Peyer's patch (tissue), 4 donors: ENCODE results near the gene MYH7B. TPM values are rescaled to one million over a fixed set of nuclear protein-coding genes. Genes with fewer than 3 reads are reported as not detected.

Experiments
- DNase-seq, 3 donors: peaks; one replicate each; pipeline ENCODE4 v3.0.0-alpha.2; 2017 to 2019
- H3K27ac ChIP-seq, 4 donors: fragments of 200-600 bp; sonication (generic); one replicate each; pipeline ENCODE4 v1.5.1; 2016 to 2019
- H3K27me3 ChIP-seq, 2 donors: fragments of 200-600 bp; sonication (generic); one replicate each; pipeline ENCODE4 v1.5.1; 2019
- H3K36me3 ChIP-seq, 3 donors: fragments of 200-600 bp; sonication (generic); one replicate each; pipeline ENCODE4 v1.5.1; 2016 to 2019
- H3K4me1 ChIP-seq, 4 donors: fragments of 200-600 bp; sonication (generic); one replicate each; pipeline ENCODE4 v1.5.1; 2016 to 2019
- H3K4me3 ChIP-seq, 4 donors: fragments of 200-600 bp; sonication (generic); 1 replicate in 3 of 4; 2 replicates in 1 of 4; pipeline ENCODE4 v1.5.1; 2016 to 2019; ENCODE audit warnings: mild to moderate bottlenecking in 1 of 4
- H3K9me3 ChIP-seq, 4 donors: fragments of 200-600 bp; sonication (generic); one replicate each; pipeline ENCODE4 v1.5.1; 2016 to 2019; ENCODE audit warnings: mild to moderate bottlenecking in 1 of 4
- POLR2A ChIP-seq, 2 donors: fragments of 450-650 bp; IDR thresholded peaks; one replicate each; pipeline ENCODE4 v1.5.1; 2017; ENCODE audit warnings: antibody characterized with exemption in 2 of 2, mild to moderate bottlenecking in 2 of 2, moderate library complexity in 2 of 2
- total RNA-seq, 4 donors: library from RNA; depleted of rRNA; stranded (reverse); fragments of >200 nt; gene quantifications; one replicate each; pipeline ENCODE4 v1.1.0, GENCODE V29; 2016
- TF ChIP-seq, protein P1 (sequence below), 6 experiments: fragments of 450-650 bp in 4 of 6; fragments of 200-600 bp in 2 of 6; sonication (generic) in 1 of 6; IDR thresholded peaks; one replicate each; pipeline ENCODE4 v1.5.1; 2017 to 2019; ENCODE audit warnings: antibody characterized with exemption in 6 of 6, mild to moderate bottlenecking in 3 of 6, moderate library complexity in 1 of 6

The MYH7B gene
- total RNA-seq, 4 donors from 2014 or later = 0.40 to 2.0 (median 1.4) TPM

DNA sequence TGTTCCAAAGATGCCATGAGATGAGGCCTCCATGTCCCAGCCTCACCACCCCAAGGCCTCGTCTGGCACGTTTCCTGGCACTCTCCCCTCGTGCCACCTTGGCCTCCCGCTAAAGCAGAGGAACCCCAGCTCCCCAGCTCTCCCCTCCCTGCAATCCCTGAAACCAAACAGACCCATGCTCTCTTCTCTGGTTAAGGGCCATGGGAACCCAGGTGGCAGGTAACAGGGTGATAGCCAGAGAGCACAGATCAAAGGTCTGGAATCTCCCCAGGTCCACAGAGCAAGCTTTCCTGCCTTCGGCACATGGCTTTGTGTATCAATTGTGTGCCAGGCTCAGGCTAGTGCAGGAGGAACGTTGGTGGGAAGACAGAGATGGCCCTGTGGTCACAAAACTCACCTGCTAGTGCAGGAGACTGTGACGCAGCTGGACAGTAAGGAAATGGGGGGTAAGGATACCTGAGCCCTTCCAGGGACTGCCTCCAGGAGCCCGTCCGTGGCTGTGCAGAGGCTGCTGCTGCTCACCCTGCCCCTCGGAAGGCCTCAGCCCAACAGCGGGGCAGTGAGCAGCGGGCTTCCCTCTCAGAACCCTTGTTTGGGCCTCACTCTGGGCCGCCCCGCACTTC lies 39.0 kb downstream of the MYH7B start:
- H3K4me3 ChIP-seq = no peak overlapping the region
- peaks cover 0 to 14% (median 0%) of the 10 kb centered on the region in 4 donors for H3K4me1 ChIP-seq
- H3K27me3 ChIP-seq = no peaks in the 10 kb centered on the region
- DNase-seq = no peak
- no peaks in the 10 kb centered on the region for H3K9me3 ChIP-seq
- H3K27ac ChIP-seq = peak overlapping the region in 1 of 4 donors; percentile 13
- H3K36me3 ChIP-seq = peaks cover 0 to 35% (median 0%) of the 10 kb centered on the region in 3 donors
- TF ChIP-seq, protein P1, sequence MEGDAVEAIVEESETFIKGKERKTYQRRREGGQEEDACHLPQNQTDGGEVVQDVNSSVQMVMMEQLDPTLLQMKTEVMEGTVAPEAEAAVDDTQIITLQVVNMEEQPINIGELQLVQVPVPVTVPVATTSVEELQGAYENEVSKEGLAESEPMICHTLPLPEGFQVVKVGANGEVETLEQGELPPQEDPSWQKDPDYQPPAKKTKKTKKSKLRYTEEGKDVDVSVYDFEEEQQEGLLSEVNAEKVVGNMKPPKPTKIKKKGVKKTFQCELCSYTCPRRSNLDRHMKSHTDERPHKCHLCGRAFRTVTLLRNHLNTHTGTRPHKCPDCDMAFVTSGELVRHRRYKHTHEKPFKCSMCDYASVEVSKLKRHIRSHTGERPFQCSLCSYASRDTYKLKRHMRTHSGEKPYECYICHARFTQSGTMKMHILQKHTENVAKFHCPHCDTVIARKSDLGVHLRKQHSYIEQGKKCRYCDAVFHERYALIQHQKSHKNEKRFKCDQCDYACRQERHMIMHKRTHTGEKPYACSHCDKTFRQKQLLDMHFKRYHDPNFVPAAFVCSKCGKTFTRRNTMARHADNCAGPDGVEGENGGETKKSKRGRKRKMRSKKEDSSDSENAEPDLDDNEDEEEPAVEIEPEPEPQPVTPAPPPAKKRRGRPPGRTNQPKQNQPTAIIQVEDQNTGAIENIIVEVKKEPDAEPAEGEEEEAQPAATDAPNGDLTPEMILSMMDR (IDR thresholded peaks at IDR 0.05) = no peak
- TF ChIP-seq POLR2A (IDR thresholded peaks at IDR 0.05) = no peak

DNA sequence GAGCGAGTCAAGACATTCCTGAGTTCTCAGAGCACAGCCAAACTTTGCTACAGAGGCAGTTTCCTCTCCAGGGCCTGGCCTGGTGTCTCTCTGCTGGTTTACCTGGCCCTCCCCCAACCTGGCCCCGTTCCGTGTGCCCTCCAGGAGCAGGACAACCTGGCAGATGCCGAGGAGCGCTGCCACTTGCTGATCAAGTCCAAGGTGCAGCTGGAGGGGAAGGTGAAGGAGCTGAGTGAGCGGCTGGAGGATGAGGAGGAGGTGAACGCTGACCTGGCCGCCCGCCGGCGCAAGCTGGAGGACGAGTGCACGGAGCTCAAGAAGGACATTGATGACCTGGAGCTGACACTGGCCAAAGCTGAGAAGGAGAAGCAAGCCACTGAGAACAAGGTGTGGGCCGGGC lies 39.5 kb downstream of the MYH7B start:
- no peak overlapping the region for H3K4me3 ChIP-seq
- no peaks in the 10 kb centered on the region for H3K9me3 ChIP-seq
- H3K36me3 ChIP-seq = peaks cover 0 to 40% (median 0%) of the 10 kb centered on the region in 3 donors
- H3K27ac ChIP-seq = peak overlapping the region in 1 of 4 donors; percentile 13
- no peaks in the 10 kb centered on the region for H3K27me3 ChIP-seq
- TF ChIP-seq POLR2A (IDR thresholded peaks at IDR 0.05) = no peak
- TF ChIP-seq, protein P1 (IDR thresholded peaks at IDR 0.05) = no peak
- peaks cover 0 to 14% (median 0%) of the 10 kb centered on the region in 4 donors for H3K4me1 ChIP-seq
- peak in 1 of 3 donors; percentile 65 for DNase-seq

DNA sequence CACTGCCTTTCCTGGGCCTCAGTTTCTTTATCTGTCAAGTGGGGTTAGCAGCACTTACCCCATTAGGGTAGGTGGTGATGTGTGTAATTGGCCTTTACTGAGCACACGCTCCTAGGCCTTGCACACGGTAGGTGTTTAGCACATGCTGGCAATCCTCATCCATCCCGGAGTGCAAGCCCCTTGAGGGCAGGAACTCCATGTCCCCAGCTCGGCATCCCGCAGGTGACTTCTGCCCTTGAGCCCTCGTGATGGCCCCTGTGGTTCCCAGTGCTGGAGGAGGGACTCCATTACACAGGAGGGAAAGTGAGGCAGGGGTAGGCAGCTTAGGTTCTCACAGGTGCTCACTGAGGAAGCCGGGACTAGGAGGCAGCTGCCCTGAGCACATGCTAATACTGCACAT lies 40.0 kb downstream of the MYH7B start:
- no peaks in the 10 kb centered on the region for H3K9me3 ChIP-seq
- H3K36me3 ChIP-seq = peaks cover 0 to 45% (median 0%) of the 10 kb centered on the region in 3 donors
- TF ChIP-seq, protein P1 (IDR thresholded peaks at IDR 0.05) = no peak
- no peak for TF ChIP-seq POLR2A (IDR thresholded peaks at IDR 0.05)

DNA sequence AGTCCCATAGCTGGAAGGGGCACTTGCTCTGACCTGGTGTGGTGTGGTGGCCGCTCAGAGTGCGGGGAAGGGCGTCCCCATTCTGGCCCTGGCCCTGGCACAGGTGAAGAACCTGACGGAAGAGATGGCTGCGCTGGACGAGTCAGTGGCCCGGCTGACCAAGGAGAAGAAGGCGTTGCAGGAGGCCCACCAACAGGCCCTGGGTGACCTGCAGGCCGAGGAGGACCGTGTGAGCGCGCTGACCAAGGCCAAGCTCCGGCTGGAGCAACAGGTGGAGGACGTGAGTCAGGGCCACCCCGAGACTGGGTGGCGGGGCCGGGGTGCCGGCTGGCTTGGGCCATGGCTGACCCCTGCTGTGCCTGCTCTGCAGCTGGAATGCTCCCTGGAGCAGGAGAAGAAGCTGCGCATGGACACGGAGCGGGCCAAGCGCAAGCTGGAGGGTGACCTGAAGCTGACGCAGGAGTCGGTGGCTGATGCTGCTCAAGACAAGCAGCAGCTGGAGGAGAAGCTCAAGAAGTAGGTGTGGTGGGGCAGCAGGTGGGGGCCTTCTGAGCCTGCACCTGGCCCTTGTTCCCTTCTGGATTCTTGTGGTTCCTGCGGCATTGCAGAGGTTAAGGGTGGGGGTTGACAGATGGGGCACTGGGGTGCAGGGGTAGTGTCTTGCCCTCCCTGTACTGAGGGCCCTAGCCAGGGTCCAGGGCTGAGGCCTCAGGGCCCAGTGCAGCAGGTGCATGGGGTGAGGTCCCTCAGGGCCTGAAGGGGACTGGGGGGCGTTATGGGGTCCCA lies 40.8 kb downstream of the MYH7B start:
- no peak for DNase-seq
- H3K27ac ChIP-seq = no peak overlapping the region
- peaks cover 0 to 14% (median 0%) of the 10 kb centered on the region in 4 donors for H3K4me1 ChIP-seq
- no peak overlapping the region for H3K4me3 ChIP-seq
- H3K9me3 ChIP-seq = no peaks in the 10 kb centered on the region
- no peak for TF ChIP-seq POLR2A (IDR thresholded peaks at IDR 0.05)
- TF ChIP-seq, protein P1 (IDR thresholded peaks at IDR 0.05) = no peak
- H3K27me3 ChIP-seq = no peaks in the 10 kb centered on the region
- peaks cover 0 to 53% (median 0%) of the 10 kb centered on the region in 3 donors for H3K36me3 ChIP-seq

More for the DNA sequence above, 40.0 kb downstream of the MYH7B start:
- Histone ChIP-seq H3K4me3 (no peak overlapping the region), H3K27ac (no peak overlapping the region), H3K27me3 (no peaks in the 10 kb centered on the region), H3K4me1 (peaks cover 0 to 14% (median 0%) of the 10 kb centered on the region in 4 donors)
- no peak for DNase-seq

DNA sequence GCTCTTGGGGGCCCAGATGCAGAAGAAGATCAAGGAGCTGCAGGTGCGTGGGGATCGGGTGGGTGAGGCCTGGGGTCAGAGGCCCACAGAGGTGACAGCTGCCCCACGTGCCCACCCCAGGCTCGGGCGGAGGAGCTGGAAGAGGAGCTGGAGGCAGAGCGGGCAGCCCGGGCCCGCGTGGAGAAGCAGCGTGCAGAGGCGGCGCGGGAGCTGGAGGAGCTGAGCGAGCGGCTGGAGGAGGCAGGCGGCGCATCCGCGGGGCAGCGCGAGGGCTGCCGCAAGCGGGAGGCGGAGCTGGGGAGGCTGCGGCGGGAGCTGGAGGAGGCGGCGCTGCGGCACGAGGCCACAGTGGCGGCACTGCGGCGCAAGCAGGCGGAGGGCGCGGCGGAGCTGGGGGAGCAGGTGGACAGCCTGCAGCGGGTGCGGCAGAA lies 41.5 kb downstream of the MYH7B start:
- Histone ChIP-seq H3K9me3 (no peaks in the 10 kb centered on the region), H3K4me1 (peaks cover 0 to 14% (median 0%) of the 10 kb centered on the region in 4 donors), H3K27me3 (no peaks in the 10 kb centered on the region), H3K4me3 (no peak overlapping the region), H3K27ac (no peak overlapping the region), H3K36me3 (peaks cover 0 to 60% (median 0%) of the 10 kb centered on the region in 3 donors)
- TF ChIP-seq, protein P1 (IDR thresholded peaks at IDR 0.05) = peak in 1 of 6 experiments; percentile 12
- TF ChIP-seq POLR2A (IDR thresholded peaks at IDR 0.05) = no peak
- DNase-seq = peak in 1 of 3 donors; percentile 84
